Breast epithelium (tissue), 3 donors: ENCODE measurements around the gene WNT6.

Experiments
- POLR2A ChIP-seq: fragments of 450-650 bp; IDR thresholded peaks from one replicate; pipeline ENCODE4 v1.6.1; 2016; ENCODE audit warnings: antibody characterized with exemption, mild to moderate bottlenecking, moderate library complexity
- POLR2AphosphoS5 ChIP-seq, 3 donors: sonication (generic); formaldehyde crosslinking; IDR thresholded peaks; one replicate each; pipeline ENCODE4 v1.6.1; 2017; ENCODE audit warnings: antibody characterized with exemption in 3 of 3
- TF ChIP-seq, protein P1 (sequence below), 3 donors: fragments of 450-650 bp; IDR thresholded peaks; one replicate each; pipeline ENCODE4 v1.5.1; 2016 to 2017; ENCODE audit warnings: antibody characterized with exemption in 3 of 3, mild to moderate bottlenecking in 3 of 3, moderate library complexity in 3 of 3

DNA sequence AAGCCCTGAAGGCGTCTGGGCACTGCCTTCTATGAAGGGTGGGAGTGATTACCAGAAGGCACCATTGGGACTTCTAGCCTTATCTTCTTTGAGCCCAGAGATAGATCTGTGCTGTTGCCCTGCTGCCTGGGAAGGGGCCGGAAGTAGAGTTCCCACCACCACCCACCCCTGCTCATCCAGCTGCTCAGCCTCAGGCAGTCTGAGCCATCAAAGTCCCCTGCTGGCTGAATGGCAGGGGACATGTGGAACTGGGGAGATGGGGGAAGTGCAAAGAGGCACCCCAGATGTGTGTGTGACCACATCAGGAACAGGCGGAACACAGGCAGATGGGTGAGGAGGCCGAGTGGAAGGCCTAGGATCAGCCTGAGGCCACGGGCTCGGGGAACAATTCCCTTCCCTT lies 17.7 kb downstream of the WNT6 start:
- TF ChIP-seq, protein P1, sequence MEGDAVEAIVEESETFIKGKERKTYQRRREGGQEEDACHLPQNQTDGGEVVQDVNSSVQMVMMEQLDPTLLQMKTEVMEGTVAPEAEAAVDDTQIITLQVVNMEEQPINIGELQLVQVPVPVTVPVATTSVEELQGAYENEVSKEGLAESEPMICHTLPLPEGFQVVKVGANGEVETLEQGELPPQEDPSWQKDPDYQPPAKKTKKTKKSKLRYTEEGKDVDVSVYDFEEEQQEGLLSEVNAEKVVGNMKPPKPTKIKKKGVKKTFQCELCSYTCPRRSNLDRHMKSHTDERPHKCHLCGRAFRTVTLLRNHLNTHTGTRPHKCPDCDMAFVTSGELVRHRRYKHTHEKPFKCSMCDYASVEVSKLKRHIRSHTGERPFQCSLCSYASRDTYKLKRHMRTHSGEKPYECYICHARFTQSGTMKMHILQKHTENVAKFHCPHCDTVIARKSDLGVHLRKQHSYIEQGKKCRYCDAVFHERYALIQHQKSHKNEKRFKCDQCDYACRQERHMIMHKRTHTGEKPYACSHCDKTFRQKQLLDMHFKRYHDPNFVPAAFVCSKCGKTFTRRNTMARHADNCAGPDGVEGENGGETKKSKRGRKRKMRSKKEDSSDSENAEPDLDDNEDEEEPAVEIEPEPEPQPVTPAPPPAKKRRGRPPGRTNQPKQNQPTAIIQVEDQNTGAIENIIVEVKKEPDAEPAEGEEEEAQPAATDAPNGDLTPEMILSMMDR (IDR thresholded peaks at IDR 0.05) = no peak
- no peak for TF ChIP-seq POLR2AphosphoS5 (IDR thresholded peaks at IDR 0.05)
- no peak for TF ChIP-seq POLR2A
